GM21723 (cell line): ENCODE measurements around the gene TRIM67.

ENCODE experiments used
- ATAC-seq: cut with Tn5 transposase; IDR thresholded peaks from one replicate; pipeline ENCODE4 v1.9.1; 2021; ENCODE audit warnings: mild to moderate bottlenecking, moderate library complexity; ENCODE audit not compliant: unreplicated experiment

Gene TRIM67

DNA sequence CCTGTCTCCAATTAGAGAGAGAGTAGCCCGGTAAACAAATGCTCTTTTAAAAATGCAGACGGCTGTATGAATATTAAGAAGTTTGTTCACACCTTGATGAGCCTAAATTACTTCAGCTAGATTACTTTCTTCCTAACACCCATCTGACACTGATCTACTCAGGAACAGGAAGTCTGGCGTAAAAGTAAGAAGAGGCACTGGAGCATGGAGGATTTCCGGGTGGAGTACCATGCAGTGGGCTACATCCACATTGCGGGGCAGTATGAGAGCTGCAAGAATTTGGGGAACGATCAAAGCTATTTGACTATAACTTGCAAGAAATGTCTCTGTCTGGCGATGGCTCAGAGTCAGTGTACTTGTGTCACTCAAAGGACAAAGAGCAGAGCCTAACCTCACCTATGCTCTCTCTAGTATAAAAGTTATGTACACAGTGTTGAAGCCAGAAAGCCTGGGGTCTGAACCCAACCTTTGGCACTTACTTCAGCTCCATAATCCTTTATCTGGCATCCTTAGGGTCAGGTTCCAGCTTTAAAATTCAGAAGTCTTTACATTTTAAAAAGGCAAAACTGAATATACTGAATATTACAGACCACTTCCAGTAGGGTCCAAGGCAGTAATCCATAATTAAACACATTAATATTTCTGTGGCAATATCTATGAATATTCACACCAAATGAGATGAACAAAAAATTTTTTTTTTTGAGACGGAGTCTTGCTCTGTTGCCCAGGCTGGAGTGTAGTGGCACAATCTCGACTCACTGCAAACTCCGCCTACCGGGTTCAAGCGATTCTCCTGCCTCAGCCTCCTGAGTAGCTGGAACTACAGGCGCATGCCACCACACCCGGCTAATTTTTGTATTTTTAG, 71.2 kb downstream of the TRIM67 start:
- ATAC-seq, result no peak

DNA sequence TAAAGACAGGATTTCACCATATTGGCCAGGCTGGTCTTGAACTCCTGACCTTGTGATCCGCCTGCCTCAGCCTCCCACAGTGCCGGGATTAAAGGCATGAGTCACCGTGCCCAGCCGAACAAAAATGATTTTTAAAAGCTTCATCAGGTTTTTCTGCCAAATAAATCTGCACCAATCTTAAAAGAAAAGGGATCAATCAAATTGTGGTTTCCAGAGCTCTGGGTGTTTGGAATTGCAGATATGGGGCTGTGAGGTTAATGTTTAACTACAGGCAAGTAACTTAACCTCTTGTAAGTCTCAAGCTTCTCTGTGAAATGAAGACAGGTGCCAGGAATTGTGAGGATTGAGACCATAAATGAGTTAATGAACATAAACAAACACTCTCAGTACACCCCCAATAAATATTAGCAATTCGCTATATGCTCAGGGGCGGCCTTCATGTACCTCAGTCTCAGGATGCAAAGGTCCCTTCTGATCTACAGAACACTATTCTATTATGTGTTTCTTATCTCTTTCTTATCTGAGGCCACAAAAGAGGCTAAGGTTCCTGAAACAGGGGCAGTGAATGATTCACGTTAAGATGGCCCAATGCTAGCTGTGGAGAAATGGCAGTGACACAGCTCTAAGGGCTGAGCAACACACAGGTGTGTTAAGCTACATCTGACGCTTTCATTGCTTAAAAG, 72.0 kb downstream of the TRIM67 start:
- no peak for ATAC-seq

- no peak for ATAC-seq
Measured at GRCh38 chr1:231234506-231234905, 72.6 kb downstream of the TRIM67 start.

DNA sequence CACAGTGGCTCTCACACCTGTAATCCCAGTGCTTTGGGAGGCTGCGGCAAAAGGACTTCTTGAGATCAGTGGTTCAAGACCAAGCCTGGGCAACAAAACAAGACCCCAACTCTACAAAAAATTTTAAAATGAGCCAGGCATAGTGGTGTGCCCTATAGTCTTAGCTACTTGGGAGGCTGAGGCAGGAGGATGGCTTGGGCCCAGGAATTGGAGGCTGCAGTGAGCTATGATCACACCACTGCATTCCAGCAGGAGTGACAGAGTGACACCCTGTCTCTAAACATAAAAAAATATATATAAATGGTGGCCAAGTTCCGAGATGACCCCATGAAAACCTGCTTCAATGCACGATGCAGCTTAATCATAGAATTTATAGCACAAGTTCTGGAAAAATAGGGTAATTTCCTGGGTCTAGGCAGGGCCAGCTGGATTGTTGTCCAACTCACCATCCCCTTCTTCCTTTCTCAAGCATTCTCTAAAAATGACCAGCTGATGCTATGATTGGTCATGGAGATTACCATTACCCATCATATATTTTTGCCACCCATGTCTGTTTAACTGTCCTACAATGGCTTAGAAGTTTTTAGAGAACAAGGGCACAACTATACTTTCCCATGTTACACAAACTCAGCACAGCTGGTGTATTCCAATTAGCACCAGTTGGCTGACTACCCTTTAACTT, 73.8 kb downstream of the TRIM67 start:
- ATAC-seq, result no peak

GRCh38 chr1:231236208-231236591, 74.3 kb downstream of the TRIM67 start:
- ATAC-seq, result no peak

DNA sequence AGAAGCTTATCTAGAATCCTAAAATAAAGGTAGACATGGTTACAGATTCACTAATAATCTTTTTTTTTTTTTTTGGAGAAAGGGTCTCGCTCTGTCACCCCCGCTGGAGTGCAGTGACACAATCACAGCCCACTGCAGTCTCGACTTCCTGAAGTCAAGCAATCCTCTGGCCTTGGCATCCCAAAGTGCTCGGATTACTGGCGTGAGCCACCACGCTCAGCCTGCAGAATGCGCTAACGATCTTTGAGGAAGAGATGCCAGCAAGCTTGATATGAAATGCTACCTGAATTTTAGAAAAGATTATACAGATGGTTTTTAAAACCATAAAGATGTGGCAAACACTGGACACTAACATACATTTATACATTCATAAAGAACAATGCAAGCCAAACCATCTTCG, 75.1 kb downstream of the TRIM67 start:
- no peak for ATAC-seq

GRCh38 chr1:231238298-231238697, 76.4 kb downstream of the TRIM67 start:
- ATAC-seq, result no peak

DNA sequence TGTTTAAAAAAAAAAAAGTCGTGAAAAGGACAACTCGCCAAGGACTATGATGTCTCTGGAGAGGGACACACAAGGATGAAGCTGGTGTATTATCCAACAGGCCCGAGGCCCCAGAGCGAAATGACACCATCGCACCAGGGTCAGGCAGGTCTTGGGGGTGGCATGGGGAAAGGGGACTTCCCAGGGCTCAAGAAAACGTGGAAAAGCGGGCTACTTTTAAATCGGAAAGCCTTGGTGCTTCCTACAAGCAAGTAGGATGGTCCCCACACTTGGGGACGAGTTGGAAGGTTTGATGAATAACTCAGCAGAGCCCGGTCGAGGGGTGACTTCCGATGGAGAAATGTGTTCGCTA, 78.6 kb downstream of the TRIM67 start:
- ATAC-seq, result peak; percentile 18

DNA sequence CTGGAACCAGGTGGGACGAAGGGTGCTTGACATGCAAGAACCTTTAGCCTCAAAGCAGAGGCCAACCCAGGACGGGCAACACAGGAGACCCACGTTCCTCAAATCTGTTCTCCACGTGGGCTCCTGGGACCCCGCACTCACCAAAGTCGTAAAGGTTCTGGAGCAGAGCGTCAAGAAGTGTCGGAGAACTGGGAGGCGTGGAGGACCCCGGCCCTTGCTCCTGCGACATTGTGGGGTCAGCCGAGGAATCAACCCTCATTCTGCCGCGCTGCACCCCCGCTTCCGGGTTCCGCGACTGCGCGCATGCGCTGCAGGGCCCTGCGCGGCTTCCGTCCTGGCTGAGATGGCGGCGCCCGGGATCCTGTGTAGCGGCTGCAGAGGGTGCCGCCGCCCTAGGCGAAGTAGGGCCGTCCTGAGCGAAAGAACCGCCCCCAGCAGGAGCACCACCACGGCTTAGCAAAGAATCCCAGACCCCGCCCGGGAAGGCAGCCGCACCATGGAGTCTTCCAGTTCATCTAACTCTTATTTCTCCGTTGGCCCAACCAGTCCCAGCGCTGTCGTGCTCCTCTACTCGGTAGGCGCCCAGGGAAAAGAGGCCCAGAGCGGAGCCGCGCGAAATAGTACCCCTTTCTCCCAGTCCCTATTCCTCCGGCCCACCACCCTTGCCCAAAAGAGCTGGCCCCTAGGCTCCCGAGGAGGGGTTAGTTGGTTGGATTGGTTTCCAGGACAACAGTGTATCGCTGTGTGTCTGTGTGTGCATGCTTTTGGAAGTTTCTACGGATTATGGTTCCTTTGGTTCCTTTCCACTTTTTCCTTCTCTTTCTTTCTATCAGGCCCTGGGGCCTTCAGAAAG, 79.3 kb downstream of the TRIM67 start, which contains the start of gene GNPAT:
TSS of gene GNPAT (plus strand) at position 330 of the 853 bp plus-strand sequence. CDS start at position 497, 167 bp downstream.
- peak; percentile 93 for ATAC-seq

GRCh38 chr1:231241750-231242149, 79.9 kb downstream of the TRIM67 start:
- peak; percentile 31 for ATAC-seq

DNA sequence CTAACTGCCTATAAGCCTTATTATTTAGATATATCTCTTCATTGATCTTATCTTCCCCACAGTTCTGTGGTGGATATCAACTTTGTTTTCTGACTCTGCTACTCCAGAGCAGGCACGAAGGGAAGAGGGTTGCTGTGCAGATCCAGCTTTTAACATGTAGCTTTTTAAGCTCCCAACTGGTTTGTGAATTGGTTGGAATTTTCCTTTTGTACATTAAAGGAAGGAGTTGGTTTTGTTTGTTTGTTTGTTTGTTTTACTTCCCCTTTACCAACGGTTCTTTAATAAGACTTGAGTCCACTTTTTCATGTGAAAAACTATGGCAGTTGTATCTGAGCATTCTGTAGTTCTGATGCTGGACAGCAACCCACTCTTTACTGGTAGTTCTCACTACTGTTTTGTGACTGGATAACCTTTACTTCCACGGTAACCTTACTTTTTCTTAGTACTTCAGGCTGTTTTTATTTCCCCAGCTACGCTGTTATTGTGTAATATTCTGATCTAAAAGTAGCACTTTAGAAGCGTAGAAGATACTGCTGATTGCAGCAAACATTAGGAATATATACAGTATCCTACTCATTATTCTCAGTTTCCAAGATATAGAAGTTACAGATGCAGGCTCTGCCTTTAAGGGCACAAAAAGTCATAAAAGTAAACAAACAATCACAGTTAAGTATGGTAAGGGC, 80.8 kb downstream of the TRIM67 start:
- ATAC-seq, result no peak

DNA sequence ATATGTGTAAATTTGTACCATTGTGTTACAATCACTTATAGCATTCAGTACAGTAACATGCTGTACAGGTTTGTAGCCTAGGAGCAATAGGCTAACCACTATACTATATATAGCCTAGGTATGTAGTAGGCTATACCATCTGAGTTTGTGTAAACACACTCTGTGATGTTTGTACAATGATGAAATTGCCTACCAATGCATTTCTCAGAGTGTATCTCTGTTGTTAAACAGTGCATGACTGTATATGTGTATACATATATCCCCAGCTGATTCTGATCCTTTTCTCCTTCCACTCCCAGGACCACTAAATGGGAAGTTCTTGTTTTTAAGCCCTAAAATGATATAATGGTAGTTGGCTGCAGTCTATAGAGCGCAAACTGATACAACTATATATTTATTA, 86.9 kb downstream of the TRIM67 start:
- ATAC-seq, result no peak

DNA sequence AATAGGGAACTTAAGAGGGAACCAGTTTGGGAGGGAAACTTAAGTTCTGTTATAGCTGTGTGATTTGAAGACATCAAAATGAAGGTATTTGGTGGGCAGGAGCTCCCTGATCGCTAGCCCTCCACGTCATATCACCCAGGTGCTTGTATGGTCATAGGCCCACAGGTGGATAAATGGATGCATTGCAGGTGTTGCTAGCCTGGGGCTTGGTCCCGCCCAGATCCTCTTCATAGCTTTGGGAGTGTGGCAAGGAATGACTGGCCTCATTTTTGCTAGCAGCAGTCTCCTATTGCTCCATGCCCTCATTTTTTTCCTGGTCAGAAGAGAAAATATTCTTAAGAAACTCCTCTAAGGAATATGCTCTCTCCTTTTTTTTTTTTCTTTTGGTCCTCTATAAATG, 90.5 kb downstream of the TRIM67 start:
- no peak for ATAC-seq

DNA sequence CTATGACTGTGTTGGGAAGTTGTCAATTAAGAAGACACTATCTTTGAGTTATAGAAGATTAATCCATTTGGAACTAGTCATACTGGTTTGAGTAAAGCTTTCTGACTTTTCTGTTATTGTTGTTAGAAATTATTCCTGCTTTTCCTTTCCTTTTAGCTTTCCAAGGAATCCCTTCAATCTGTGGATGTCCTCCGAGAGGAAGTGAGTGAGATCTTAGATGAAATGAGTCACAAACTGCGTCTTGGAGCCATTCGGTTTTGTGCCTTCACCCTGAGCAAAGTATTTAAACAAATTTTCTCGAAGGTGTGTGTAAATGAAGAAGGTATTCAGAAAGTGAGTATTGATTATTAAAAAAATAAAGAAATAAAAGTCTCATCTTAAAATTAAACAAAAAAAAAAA, 98.5 kb downstream of the TRIM67 start:
- no peak for ATAC-seq

DNA sequence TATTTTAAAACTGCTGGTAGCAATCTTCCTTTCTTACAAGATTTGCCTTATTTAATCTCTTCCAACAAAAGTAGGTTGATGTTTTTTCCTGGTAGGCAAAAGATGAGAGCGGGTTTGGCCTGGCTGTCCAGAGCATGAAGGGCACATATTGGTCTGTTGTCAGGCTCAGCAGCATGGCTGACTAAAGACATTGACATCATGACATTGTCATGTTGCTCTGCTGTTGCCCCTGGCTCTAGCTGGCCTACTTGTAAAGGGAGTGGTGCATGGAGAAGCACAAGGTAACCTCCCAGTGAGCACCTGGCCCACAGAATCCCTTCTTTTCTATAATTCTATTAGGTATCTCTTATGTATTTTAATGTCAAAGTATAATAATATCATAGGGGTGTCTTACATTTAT, 102.8 kb downstream of the TRIM67 start:
- no peak for ATAC-seq

DNA sequence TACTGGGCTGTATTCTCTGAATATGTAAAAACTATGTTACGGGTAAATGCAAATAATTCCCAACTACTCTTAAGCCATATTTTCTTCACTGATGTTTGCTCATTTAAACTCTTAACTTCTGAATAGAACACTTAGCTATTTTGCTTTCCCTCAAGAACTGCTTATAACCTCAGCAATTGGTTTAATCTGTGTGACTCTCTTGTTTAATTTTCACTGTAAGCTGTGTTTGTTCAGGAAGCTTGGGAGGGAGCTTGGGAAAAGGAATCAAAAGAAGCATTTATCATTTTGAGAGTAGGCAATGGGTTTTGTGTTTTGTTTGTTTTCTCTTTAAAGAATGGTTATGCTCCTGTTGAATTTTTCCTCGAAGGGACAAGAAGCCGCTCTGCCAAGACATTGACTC, 103.5 kb downstream of the TRIM67 start:
- no peak for ATAC-seq

DNA sequence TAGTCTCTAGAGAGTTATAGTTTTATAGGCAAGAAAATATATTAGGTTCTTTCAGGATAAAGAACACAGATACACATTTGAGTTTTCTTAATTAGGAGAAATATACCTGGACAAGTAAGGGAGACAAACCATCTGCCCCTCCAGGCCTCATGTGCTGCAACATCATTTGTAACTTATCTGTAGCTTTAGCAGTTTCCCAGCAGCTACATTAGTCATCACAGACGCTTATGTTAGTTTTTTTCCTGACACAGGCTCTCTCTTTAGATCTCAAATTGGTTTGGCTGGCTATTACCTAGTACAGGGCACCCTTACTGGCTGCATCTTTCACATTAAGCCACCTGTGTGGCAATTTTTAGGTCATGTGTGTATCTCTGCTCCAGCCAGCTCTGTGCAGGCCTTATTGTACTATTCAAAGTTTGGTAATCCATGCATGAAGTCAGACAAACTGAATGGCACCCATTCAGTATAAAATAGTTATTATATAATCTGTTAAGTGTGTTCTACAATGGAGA, 105.0 kb downstream of the TRIM67 start:
- ATAC-seq, result no peak
